Measurements from ENCODE around the gene APC.
"Not testable (repeated sequence)": the region's sequence is repeated elsewhere in the genome, so short reads cannot be mapped to it uniquely, and the experiment has no call there.

APC gene

DNA sequence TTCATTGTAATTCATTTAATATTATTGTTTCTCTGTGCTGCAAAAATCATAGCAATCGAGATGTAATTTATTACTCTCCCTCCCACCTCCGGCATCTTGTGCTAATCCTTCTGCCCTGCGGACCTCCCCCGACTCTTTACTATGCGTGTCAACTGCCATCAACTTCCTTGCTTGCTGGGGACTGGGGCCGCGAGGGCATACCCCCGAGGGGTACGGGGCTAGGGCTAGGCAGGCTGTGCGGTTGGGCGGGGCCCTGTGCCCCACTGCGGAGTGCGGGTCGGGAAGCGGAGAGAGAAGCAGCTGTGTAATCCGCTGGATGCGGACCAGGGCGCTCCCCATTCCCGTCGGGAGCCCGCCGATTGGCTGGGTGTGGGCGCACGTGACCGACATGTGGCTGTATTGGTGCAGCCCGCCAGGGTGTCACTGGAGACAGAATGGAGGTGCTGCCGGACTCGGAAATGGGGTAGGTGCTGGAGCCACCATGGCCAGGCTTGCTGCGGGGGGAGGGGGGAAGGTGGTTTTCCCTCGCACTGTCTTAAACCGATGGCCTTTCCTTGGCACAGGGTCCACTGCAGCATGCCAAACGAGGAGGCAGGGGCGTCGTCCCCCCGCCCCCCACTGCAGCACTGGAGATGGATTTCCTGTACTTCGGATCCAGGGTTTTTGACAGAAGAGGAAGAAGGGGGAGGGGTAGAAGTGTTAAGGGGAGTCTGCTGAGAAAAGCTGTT is at the start of gene APC:
TSS of gene APC (plus strand) at position 423 of the 728 bp plus-strand sequence. CDS start 17,006 bp downstream, outside the sequence.
- DNase-seq = peak; percentile 80

GRCh38 chr5:112689155-112689909 is 48.4 kb upstream of the APC start:
- DNase-seq = no peak

DNA sequence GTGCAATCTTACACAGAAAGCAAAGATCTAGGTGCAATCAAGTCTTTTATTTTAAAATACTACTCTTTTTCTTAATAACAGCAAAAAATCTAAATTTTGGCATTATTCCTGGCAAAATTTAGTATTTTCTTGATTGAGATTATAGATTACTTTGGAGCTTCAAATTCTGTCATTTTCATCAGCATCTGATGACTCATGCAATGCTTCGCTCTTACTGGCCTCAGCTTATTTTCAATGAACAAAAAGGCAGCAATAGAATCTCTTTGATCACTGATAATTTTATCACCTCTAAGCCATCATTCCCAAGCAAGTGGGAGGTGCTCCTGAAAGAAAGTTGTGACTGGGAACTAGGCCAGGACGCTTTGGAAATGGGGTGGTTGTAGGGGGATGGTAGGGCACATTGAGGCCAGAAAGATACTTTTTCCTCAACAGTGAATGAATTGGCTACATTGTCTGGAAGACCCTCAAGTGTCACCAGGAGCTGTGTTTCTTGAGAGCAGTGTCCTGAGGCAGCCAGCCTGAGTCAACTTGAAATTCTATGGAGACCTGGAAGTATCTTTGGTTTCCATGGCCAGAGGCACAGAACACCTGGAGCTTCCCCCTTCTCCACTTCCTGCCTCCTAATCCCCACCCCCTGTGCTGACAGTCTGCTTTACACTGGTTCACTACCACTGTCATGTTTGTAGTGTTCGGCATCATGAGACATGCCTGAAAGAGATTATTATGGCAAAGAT is 46.9 kb upstream of the APC start:
- no peak for DNase-seq

- no peak for DNase-seq
These were observed 46.4 kb upstream of the APC start for GRCh38 chr5:112691339-112691680.

GRCh38 chr5:112691758-112692157 is 45.9 kb upstream of the APC start:
- DNase-seq = no peak

DNA sequence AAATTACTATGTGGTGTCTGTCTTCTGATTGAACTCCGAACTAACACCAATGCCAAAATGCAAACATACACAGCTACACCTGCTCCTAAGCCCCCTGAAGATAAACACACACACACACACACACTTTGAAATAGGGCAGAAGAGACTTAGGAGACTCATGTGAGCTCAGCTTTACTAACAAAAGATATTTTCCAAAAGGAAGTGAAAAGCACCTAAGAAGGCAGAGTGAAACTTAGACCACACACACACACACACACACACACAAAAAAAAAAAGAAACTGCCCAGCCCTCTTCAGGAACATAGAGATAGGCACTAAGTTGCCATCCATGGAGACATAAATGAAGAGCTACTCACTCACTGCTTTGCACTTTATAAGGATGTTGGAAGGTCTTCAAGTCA is 45.2 kb upstream of the APC start:
- no peak for DNase-seq

DNA sequence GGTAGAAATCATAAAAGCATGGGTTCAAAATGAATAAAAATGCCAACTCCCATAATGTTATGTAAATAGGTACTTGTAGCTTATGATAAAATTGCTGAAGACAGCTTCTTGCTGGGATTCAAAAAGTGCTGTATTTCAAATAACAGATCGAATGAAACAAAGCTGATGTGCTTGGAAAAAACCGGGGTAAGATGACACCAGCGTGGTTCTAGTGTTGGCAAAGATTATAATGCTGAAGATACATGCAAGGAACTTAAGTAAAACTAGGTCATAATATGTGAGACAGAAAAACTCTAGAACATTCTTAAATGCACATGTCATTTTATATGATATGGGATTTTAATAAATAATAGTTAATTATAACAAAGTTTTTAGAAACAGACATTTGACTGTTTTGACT is 44.4 kb upstream of the APC start:
- DNase-seq = no peak

DNA sequence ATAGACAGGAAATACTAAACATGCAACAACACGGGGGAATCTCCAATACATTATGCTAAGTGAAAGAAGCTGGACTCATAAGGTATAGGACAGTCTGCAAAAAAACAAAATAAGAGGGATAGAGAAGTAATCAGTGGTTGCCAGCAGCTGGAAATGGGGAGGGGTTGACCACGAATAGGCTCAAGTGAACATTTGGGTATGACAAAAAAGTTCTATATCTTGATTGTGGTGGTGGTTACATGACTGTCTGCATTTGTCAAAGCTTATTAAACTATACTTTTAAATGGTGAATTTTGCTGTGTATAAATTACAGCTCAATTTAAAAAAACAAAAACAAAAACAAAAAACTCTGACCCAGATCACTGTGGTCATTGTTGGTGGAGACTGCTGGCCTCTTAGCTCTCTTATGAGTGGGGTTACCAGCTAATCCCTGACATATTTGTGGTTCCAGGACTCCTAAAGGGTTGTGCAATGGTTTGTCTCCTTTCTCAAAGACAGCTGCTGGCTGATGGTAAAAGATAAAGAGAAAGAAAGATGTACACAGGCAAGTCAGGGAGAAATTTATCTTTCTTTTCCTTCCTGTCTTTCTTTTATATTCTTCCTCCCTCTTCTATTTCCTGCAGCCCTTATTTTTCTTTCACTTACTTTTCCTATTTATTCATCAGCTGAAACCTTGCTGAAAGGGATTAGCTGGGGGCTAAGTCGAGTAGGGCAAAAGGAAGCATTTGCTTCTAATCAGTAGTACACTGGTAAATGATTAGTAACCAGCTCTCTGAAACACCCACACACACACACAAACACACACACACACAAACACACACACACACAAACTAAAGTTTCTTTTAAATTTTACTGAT is 42.6 kb upstream of the APC start:
- no peak for DNase-seq

- no peak for DNase-seq
These were observed 40.9 kb upstream of the APC start for GRCh38 chr5:112696786-112697185.

- DNase-seq = no peak
These were observed 40.4 kb upstream of the APC start for GRCh38 chr5:112697322-112697721.

DNA sequence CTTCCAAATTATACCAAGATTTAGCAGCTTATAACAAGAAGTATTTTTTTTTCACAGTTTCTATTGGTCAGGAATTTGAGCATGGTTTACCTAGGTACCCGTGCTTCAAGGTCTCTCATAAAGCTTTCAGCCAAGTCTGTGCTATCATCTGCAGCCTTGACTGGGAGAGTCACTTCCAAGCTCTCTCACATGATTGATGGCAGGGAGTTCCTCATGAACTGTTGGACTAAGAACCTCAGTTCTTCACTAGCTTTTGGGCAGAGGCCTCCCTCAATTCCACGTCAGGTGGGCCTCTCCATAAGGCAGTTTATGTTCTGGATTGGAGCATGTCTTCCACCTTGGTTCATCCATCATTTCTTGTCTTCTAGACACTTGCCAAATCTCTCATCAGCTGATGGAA is 39.9 kb upstream of the APC start:
- no peak for DNase-seq

DNA sequence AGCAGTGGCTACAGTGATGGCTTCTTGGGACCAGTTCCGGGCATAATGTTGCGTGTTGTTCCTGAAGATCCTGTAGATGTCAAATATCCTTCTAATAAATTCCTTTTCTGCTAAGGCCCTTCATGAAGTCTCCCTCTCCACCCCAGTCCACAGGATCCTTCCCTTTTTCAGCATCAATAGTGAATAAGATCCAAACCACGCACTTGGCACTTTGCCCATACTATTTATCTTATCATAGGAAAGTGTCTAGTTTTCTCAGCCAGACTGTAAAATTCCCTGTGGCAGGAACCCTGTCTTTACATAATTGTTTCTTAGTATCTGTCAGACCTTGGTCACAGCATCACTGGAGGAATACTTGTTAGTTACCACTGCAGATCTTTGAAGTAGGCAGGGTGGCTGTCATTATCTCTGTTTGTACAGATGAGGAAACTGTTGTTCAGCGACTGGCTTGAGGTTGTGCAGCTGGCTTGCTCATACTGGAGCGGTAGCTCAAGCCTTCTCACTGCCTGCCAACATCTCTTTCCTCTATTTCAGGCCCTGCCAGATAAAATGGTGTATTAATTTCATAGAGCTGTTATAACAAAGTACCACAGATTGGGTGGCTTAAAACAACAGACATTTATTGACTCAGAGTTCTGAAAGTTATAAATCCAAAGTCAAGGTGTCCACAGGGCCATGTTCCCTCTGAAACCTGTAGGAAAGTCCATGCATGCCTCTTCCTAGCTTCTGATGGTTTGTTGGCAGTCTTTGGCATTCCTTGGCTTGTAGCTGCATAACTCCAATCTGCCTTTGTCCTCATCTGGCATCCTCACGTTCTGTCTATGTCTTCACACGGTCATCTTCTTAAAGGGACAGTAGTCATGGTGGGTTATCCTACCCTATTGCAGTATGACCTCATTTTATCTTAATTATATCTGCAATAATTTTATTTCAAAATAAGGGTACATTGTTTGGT is 33.5 kb upstream of the APC start:
- DNase-seq = no peak

GRCh38 chr5:112706446-112707016 is 31.2 kb upstream of the APC start:
- DNase-seq = no peak

GRCh38 chr5:112707187-112708102 is 30.2 kb upstream of the APC start:
- peak; percentile 96 for DNase-seq

DNA sequence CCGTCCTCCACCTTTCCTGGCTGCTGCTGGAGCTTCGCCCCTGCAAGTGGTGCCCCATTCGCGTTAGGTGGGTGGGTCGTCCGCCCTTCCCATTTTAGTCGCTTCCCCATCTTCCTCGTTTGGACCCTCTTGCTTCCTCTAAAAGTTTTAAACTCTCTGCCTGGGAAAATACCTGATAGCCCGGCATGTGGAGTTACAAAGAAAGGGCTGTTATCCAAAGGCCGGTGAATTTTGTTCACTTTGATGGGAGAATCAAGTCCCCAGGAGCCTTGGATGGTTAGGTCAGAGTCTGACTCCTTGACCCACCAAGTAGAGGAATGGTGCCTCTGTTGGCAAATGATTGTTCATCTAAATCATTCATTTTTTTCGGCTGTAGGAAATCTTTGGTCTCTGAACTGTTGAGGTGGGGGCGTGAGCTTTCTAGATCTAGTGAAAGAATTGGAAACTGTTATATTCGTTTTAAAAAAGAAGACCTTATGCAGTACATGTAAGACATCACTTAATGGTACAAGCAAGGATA is 29.5 kb upstream of the APC start:
- no peak for DNase-seq

GRCh38 chr5:112709416-112709815 is 28.3 kb upstream of the APC start:
- no peak for DNase-seq

DNA sequence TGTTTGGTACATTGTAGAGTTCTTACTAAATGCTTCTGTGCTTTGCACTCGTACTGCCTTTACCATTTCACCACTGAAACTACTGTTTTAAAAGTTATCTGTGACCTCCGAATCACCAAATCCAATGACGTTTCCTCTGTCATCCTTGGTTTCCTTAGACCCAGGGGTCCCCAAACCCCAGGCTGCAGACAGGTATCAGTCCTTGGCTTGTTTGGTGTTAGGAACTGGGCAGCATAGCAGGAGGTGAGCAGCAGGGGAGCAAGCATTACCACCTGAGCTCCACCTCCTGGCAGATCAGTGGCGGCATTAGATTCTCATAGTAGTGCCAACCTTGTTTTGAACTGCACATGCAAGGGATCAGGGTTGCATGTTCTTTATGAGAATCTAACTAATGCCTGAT is 26.8 kb upstream of the APC start:
- no peak for DNase-seq

GRCh38 chr5:112711436-112711835 is 26.2 kb upstream of the APC start:
- no peak for DNase-seq

DNA sequence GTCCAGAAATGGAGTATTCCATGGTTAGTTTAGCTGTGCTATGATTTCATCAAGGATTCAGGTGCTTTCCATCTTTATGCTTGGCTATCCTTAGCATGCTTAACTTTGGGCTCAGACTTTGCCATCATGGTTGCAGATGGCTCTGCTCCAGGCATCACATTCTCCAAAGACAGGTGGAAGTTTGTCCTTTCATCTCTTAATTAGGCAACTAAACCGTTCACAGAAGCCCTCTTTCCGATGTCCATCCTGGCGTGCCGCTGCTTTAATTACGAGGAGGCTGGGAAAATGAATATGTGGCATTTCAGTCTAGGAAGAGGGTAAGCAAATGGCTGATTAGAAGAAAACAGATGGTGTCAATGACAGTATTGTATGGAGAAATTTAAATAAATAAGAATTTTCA is 24.5 kb upstream of the APC start:
- no peak for DNase-seq

DNA sequence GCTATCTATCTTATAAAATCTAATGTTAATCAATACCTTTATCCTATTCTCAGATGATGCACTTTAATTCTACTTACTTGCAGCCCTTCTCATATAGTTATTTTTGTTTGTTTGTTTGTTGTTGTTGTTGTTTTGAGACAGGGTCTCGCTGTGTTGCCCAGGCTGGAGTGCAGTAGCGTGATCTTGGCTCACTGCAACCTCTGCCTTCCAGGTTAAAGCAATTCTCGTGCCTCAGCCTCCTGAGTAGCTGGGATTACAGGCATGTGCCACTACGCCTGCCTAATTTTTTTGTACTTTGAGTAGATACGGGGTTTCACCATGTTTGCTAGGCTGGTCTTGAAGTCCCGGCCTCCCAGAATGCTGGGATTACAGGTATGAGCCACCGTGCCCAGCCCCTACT is 20.8 kb upstream of the APC start:
- DNase-seq = not testable (repeated sequence)
